OCI-LY1 (cell line): Measurements from ENCODE around the gene CLECL1.

Experiments used
- CTCF ChIP-seq: fragments of 200-600 bp; sonication (generic), shearing (Covaris generic); IDR thresholded peaks from 2 replicates; pipeline ENCODE4 v1.5.1; 2017; ENCODE audit warnings: mild to moderate bottlenecking, antibody characterized with exemption, low read length, moderate library complexity, mixed read lengths
- EZH2 ChIP-seq: fragments of 200-600 bp; sonication (generic), shearing (Covaris generic); IDR thresholded peaks from 2 replicates; pipeline ENCODE4 v1.8.0; 2017; ENCODE audit warnings: borderline replicate concordance, mixed run types, mild to moderate bottlenecking, antibody characterized with exemption, low read length, moderate library complexity, mixed read lengths

- TF ChIP-seq EZH2 (no peak), CTCF (no peak)
Measured at GRCh38 chr12:9699269-9699897, 33.5 kb downstream of the CLECL1 start.
